T47D (cell line): Measurements from ENCODE around the gene TSPAN9.

ENCODE experiments used
- DNase-seq, 2 experiments: peaks; one replicate each; pipeline versions ENCODE4 v3.0.0 to v3.0.0-alpha.2; 2011 to 2012; ENCODE audit warnings: low read depth in 1 of 2, low spot score in 1 of 2
- JUND ChIP-seq: IDR thresholded peaks from 2 replicates; pipeline ENCODE4 v1.6.1; 2012; ENCODE audit warnings: low read depth
- in situ Hi-C: cut with HindIII; loops from 2 replicates; pipeline ENCODE4 v1.10.0; 2016; ENCODE audit warnings: low sequenced_read_pairs, low pct_unique_long_range_greater_than_20kb

Gene TSPAN9

DNA sequence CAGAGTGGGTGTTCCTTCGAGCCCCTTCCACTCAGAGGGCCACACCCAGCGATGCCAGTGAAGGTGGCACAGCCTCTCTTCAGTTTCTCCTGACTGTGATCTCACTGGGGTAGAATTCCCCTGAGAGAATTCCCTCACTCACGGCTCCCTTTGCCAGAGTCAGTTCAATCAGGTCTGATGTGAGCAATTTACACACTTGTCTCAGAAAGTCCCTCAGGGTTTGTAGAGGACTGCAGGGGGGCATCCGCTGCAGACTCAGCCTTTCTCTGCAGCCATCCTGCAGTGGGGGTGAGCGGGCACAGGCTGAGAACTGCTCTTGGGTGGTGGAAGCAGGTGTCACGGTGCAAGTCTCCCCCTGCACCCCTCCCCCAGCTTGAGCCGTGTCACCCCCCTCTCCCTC, 208.4 kb downstream of the TSPAN9 start:
- DNase-seq = no peak
- no peak for TF ChIP-seq JUND
- in situ Hi-C loops = no loop called here

- in situ Hi-C loops = no loop called here
- DNase-seq = no peak
- TF ChIP-seq JUND = no peak
Observed at GRCh38 chr12:3288690-3289089, 211.5 kb downstream of the TSPAN9 start.

- TF ChIP-seq JUND = no peak
- in situ Hi-C loops = no loop called here
- no peak for DNase-seq
Observed at GRCh38 chr12:3289702-3290101, 212.5 kb downstream of the TSPAN9 start.

DNA sequence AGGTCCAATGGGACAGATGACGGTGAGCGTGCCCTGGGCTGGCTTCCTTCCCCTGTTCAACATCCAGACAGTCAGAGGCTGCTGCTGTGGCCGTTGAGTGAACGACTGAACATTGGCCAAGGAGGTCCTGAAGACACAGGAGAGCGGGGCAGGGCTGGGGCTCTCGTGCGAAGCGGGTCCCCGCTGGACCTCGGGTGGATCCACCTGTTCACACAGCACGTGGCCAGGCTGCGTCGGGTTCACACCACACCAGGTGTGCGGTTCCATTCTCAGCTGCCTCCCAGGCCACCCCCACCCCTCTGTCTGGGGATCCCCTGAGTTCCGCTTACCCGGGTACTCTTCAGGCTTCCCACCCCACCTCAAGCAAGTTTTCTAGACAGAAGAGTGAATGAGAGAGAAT, 214.8 kb downstream of the TSPAN9 start:
- TF ChIP-seq JUND = no peak
- DNase-seq = no peak
- in situ Hi-C loops = no loop called here

- in situ Hi-C loops = no loop called here
- DNase-seq = no peak
- no peak for TF ChIP-seq JUND
Observed at GRCh38 chr12:3292677-3293412, 215.7 kb downstream of the TSPAN9 start.

DNA sequence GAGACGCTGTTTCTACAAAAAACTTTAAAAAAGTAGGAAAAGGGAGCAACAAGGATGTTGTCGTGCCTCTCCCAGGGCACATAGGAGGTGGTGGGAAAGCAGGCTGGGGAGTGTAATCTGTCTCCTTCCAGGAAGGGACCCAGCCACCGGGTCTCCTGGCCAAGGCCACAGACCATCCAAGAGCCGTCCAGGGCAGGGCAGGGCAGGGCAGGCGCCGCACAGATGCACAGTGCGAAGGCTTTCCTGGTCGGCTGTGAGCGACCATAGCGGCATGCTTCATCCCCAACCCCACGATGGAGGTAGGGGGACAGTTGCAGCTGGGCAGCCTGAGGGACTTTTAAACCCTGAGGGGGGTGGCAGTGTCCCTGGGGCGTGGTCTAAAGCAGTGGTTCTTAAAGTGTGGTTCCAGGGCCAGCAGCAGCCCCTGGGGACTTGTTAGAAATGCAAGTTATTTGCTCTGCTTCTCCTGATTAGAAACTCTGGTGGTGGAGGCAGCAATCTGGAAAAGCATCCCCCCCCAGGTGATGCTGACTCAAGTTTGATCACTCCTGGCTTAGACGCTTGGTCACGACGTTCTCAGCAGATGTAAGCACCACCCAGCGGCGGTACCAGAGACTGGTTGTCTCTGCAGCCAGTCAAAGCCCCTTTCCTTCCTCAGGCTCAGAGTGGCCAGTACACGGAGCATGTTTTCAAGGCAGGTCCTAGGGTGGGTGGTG, 216.4 kb downstream of the TSPAN9 start:
- no peak for DNase-seq
- in situ Hi-C loops = no loop called here
- no peak for TF ChIP-seq JUND

- TF ChIP-seq JUND = no peak
- in situ Hi-C loops = no loop called here
- DNase-seq = no peak
Observed at GRCh38 chr12:3294481-3294911, 217.3 kb downstream of the TSPAN9 start.

DNA sequence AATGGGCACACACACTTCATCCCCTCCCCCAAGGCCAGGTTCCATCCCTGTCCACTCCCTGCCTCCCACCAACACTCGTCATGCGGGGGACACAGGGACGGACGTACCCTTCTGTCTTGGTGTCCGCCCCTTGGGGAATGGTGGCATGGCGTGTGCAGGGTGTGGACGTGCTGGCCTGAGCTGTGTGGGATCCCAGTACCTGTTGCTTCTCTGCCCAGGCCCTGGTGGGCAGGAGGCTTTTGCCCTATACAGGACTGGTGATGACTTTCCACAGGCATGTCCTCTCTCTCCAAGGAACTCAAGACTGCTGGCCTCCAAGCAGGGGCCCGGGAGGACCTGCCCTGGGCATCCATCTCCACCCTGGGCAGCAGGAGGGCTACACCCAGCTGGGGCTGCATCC, 218.0 kb downstream of the TSPAN9 start:
- in situ Hi-C loops = no loop called here
- DNase-seq = no peak
- TF ChIP-seq JUND = no peak

DNA sequence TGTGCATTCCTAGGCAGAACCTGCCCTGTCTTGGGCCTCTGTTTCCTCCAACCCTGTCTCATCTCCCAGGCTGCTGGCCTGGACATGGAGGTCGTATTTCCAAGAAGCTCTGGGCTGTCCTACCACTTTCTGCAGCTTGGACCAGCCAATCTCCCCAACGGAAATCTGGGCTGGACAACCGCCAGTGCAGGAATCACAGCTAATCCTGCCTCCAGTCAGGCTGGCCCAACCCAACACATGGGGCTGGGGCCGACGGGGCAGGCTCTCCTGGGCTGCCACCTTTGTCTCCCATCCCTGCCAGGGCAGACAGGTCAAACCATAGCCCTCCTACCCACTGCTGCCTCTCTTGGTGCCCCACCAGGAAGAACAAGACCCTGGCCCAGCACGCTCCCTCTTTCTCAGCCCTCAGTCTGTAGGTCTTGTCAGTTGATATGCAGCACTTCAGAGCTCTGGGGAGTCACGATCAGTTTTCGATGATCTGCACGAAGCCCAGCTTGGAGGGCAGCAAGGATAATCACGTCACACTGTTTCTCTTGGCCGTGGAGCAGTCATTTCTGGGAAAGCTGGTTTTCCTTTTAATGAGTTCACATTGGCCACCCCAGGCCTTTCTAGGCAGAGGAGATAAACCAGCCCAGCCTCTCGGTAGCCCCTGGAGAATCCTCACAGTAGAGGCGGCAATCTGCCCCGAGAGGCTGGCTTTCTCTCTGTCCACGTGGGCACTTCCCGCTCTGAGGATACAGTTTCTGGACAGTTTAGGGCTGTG, 218.6 kb downstream of the TSPAN9 start:
- DNase-seq = peak in 1 of 2 experiments; percentile 30
- TF ChIP-seq JUND = no peak
- in situ Hi-C loops = no loop called here

DNA sequence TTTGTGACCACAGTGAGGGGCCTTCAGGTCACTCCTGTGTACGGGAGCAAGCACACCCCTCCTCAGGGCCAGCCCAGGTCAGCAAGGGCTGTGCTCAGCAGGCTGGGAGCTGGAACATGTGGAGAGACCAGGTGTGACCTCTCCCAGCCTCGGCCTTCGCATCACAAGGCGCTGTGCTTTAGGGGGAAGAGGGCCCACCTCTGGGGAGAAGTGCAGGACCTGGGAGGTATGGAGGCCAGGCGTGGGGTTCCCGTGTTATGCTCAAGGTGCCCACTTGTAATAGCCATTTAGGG, 219.2 kb downstream of the TSPAN9 start:
- no peak for TF ChIP-seq JUND
- no peak for DNase-seq
- in situ Hi-C loops = no loop called here

DNA sequence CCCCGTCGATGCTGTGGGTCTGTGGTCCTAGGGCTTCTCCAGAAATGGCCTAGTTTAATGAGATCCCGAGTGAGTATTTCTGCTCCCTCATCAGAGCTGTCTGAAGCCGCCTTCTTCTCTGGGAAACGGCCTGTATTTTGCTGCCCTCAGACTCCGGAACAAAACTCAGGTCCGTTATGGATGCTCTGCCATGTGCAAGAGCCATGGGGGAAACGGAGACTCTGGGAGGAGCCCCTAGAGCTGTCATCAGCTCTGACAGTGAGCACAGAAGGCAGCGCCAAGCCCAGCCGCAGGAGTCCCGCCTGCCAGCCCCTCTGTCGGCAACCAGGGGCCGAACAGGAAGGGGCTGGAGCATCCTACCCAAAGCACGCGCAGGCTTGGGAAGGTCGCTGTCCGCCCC, 221.4 kb downstream of the TSPAN9 start:
- in situ Hi-C loops = no loop called here
- DNase-seq = no peak
- TF ChIP-seq JUND = no peak

DNA sequence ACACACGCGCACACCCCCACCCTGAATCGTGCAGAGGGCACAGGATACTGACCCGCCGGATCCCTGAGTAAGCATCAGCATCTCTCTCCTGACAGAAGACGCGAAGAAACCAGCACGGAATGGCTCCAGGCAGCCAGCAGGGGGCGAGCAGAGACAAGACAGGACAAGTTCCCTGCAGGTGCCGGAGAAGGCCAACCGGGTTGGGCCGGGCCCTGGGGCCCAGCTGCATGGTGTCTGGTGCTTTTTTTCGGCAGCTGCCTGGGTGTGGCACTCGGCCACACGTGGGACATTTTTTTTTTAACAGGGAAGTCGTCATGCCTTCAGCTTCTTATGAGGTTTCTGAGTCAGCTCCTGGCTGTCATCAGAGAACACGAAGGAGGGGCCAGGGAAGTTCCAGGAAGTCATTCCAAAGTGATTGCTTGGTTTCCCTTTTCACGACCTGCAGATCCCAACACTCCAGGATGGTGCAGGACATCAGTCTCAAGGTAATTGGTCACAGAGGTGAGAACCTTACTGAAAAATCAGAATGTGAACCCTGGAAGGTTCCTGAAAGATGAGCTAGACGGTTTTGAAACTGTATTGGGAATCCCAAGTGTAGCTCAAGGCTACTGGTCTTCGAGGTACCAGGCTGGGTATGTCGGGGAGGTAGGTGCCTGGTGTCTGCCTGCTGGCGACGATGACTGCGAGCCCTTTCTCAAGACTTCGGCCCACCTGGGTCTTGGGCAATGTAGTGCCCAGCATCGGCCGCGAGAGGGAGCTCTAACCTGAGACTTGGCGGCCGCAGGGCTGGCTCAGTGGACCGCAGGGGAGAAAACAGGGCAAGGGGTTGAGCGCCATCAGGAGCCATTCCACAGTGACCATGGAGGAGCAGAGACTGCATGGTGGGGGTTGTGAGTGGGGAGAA, 223.0 kb downstream of the TSPAN9 start:
- in situ Hi-C loops = no loop called here
- DNase-seq = peak; percentile 78 to 90
- TF ChIP-seq JUND = no peak
